ENCODE data around the gene PCDHGA1. TPM values are rescaled to one million over a fixed set of nuclear protein-coding genes. Genes with fewer than 3 reads are reported as not detected.

PCDHGA1 gene
- polyA plus RNA-seq, 1 donor from 2014 or later: 0.19 TPM

DNA sequence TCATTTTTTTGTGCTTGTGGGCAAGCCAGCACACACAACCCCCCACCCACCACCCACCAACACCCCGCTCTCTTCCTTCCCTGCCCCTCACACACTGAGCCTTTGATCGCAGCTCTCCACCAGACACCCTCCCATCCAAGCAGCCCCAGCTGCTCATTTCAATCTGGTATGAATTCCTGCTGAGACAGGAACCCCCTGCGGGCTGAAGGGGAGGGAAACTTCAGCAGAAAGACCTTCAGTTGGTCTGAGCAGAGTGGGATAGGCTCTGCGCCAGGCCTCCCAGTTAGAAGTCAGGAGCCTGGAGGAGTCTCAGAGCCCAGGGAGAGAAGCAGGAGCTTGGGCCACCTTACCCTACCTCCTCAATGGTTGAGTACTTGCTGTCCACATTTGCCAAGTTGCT, 165.7 kb downstream of the PCDHGA1 start (continued):
- no peak for TF ChIP-seq EZH2 (IDR thresholded peaks at IDR 0.05; ENCODE audit: borderline replicate concordance, insufficient read depth, low read length, poor library complexity, severe bottlenecking)
- no peak for TF ChIP-seq RAD21 (conservative IDR thresholded peaks at IDR 0.05)

GRCh38 chr5:141501761-141502160, 171.4 kb downstream of the PCDHGA1 start:
- Histone ChIP-seq H3F3A (ENCODE audit: insufficient read depth, low read length, poor library complexity, severe bottlenecking) (no peaks in the 10 kb centered on the region), H2AFZ (ENCODE audit: low read depth, low read length) (no peak overlapping the region), H3K4me2 (ENCODE audit: low read length) (no peak overlapping the region), H3K36me3 (ENCODE audit: insufficient read depth, low read length) (no peaks in the 10 kb centered on the region), H3K9me3 (ENCODE audit: low read length) (no peaks in the 10 kb centered on the region), H3K79me2 (replicated peaks; ENCODE audit: insufficient read depth, low read length) (no peaks in the 10 kb centered on the region), H3K9me2 (ENCODE audit: insufficient read depth, low read length) (no peaks in the 10 kb centered on the region), H3K27me3 (ENCODE audit: insufficient read depth, low read depth, low read length) (no peaks in the 10 kb centered on the region), H4K20me1 (ENCODE audit: insufficient read depth) (no peaks in the 10 kb centered on the region), H3K9ac (ENCODE audit: low read length) (no peak overlapping the region), H3K27ac (ENCODE audit: low read length) (no peak overlapping the region), H3K4me3 (ENCODE audit: low read length) (no peak overlapping the region)
- TF ChIP-seq TAF1 (IDR thresholded peaks at IDR 0.05; ENCODE audit: low read depth): no peak
- TF ChIP-seq RAD21 (conservative IDR thresholded peaks at IDR 0.05): no peak
- no peak for TF ChIP-seq MXI1 (conservative IDR thresholded peaks at IDR 0.05; ENCODE audit: poor library complexity, severe bottlenecking)

DNA sequence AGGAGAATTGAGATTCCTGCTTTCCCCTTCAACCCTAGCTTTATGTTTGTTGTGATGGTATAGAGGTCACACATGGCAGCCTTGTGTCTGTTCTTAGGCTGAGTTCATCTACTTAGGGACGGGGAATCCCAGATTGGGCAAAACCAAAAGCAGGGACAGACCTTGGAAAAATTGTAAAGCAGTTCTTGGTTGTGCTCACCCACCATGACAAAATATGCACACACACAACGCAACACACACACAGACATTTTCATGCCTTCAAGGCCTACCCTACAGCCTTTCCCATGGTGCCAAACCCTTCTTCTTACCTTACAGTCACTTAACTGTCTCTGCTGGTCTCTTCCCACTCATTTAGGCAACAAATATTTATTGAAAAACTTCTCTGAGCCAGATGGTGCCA, 173.4 kb downstream of the PCDHGA1 start:
- Histone ChIP-seq H3K36me3 (ENCODE audit: insufficient read depth, low read length) (no peaks in the 10 kb centered on the region), H3K4me3 (ENCODE audit: low read length) (no peak overlapping the region)
- TF ChIP-seq CTCF (IDR thresholded peaks at IDR 0.05; ENCODE audit: poor library complexity, severe bottlenecking) (no peak), TAF1 (IDR thresholded peaks at IDR 0.05; ENCODE audit: low read depth) (no peak), POLR2AphosphoS5 (IDR thresholded peaks at IDR 0.05) (no peak), EP300 (conservative IDR thresholded peaks at IDR 0.05; ENCODE audit: poor library complexity, severe bottlenecking) (no peak), RAD21 (conservative IDR thresholded peaks at IDR 0.05) (no peak), EZH2 (IDR thresholded peaks at IDR 0.05; ENCODE audit: borderline replicate concordance, insufficient read depth, low read length, poor library complexity, severe bottlenecking) (no peak), MXI1 (conservative IDR thresholded peaks at IDR 0.05; ENCODE audit: poor library complexity, severe bottlenecking) (no peak)
- TF ChIP-seq, protein P1, sequence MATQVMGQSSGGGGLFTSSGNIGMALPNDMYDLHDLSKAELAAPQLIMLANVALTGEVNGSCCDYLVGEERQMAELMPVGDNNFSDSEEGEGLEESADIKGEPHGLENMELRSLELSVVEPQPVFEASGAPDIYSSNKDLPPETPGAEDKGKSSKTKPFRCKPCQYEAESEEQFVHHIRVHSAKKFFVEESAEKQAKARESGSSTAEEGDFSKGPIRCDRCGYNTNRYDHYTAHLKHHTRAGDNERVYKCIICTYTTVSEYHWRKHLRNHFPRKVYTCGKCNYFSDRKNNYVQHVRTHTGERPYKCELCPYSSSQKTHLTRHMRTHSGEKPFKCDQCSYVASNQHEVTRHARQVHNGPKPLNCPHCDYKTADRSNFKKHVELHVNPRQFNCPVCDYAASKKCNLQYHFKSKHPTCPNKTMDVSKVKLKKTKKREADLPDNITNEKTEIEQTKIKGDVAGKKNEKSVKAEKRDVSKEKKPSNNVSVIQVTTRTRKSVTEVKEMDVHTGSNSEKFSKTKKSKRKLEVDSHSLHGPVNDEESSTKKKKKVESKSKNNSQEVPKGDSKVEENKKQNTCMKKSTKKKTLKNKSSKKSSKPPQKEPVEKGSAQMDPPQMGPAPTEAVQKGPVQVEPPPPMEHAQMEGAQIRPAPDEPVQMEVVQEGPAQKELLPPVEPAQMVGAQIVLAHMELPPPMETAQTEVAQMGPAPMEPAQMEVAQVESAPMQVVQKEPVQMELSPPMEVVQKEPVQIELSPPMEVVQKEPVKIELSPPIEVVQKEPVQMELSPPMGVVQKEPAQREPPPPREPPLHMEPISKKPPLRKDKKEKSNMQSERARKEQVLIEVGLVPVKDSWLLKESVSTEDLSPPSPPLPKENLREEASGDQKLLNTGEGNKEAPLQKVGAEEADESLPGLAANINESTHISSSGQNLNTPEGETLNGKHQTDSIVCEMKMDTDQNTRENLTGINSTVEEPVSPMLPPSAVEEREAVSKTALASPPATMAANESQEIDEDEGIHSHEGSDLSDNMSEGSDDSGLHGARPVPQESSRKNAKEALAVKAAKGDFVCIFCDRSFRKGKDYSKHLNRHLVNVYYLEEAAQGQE (IDR thresholded peaks at IDR 0.05; ENCODE audit: borderline replicate concordance): no peak

More for the DNA sequence above, 173.4 kb downstream of the PCDHGA1 start:
- no peaks in the 10 kb centered on the region for H3K79me2 ChIP-seq (replicated peaks; ENCODE audit: insufficient read depth, low read length)
- no peaks in the 10 kb centered on the region for H3K9me3 ChIP-seq (ENCODE audit: low read length)
- H3K9me2 ChIP-seq (ENCODE audit: insufficient read depth, low read length): no peaks in the 10 kb centered on the region
- H3K27me3 ChIP-seq (ENCODE audit: insufficient read depth, low read depth, low read length): no peaks in the 10 kb centered on the region
- H4K20me1 ChIP-seq (ENCODE audit: insufficient read depth): no peaks in the 10 kb centered on the region
- no peak overlapping the region for H3K9ac ChIP-seq (ENCODE audit: low read length)
- H2AFZ ChIP-seq (ENCODE audit: low read depth, low read length): no peak overlapping the region
- no peak overlapping the region for H3K4me2 ChIP-seq (ENCODE audit: low read length)
- no peak overlapping the region for H3K27ac ChIP-seq (ENCODE audit: low read length)
- H3F3A ChIP-seq (ENCODE audit: insufficient read depth, low read length, poor library complexity, severe bottlenecking): peaks cover 2% of the 10 kb centered on the region
